Thyroid gland (tissue), 4 donors: ENCODE measurements around the gene RPS27L.

Source experiments
- POLR2A ChIP-seq, 2 donors: fragments of 450-650 bp; IDR thresholded peaks; one replicate each; pipeline ENCODE4 v1.6.1; 2017; ENCODE audit warnings: antibody characterized with exemption in 2 of 2, mild to moderate bottlenecking in 2 of 2, moderate library complexity in 1 of 2
- TF ChIP-seq, protein P1 (sequence below), 6 experiments: fragments of 200-600 bp in 3 of 6; fragments of 450-650 bp in 3 of 6; sonication (generic) in 3 of 6; IDR thresholded peaks; one replicate each; pipeline ENCODE4 v1.5.1; 2016 to 2019; ENCODE audit warnings: antibody characterized with exemption in 6 of 6, mild to moderate bottlenecking in 2 of 6, inconsistent platforms in 1 of 6, moderate library complexity in 1 of 6

DNA sequence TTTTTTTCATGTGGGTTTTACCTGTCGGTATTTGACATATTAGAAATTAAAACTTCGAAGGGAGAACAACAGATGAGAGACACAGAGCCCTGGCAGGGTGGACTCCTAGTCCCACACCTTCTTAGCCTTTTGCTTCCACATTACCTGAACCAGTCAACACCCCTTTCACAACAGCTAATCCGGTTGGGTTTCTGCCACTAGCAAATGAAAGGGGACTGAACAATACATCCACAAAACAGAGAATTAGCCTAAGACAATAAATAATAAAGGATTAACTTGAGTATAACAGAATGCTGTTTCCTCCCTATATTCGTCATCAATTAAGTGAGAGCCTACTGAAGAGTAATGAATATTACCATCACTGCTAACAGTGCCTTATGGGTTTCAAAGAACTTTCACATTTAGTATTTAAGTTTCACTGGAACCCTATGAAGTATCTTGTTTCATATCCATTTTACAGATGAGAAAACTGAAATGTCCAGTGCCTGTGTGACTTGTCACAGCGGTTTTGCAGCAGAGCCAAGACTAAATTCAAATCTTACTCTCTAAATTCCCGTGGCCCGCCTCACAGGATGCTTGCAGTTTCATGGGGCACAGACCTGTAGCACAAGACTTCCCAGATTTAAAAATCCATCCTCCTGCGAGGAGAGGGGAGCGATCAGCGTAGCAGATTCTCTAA lies 31.1 kb upstream of the RPS27L start:
- TF ChIP-seq, protein P1, sequence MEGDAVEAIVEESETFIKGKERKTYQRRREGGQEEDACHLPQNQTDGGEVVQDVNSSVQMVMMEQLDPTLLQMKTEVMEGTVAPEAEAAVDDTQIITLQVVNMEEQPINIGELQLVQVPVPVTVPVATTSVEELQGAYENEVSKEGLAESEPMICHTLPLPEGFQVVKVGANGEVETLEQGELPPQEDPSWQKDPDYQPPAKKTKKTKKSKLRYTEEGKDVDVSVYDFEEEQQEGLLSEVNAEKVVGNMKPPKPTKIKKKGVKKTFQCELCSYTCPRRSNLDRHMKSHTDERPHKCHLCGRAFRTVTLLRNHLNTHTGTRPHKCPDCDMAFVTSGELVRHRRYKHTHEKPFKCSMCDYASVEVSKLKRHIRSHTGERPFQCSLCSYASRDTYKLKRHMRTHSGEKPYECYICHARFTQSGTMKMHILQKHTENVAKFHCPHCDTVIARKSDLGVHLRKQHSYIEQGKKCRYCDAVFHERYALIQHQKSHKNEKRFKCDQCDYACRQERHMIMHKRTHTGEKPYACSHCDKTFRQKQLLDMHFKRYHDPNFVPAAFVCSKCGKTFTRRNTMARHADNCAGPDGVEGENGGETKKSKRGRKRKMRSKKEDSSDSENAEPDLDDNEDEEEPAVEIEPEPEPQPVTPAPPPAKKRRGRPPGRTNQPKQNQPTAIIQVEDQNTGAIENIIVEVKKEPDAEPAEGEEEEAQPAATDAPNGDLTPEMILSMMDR (IDR thresholded peaks at IDR 0.05) = no peak
- TF ChIP-seq POLR2A (IDR thresholded peaks at IDR 0.05) = no peak
